OCI-LY1 (cell line): ENCODE measurements around the gene ADAMTSL3.

Experiments
- H2AFZ ChIP-seq: fragments of 200-600 bp; sonication (generic), shearing (Covaris generic); 2 replicates; pipeline ENCODE4 v1.6.0; 2014; ENCODE audit warnings: antibody characterized with exemption, mild to moderate bottlenecking, low read length
- H3F3A ChIP-seq: fragments of 200-600 bp; sonication (generic), shearing (Covaris generic); 2 replicates; pipeline ENCODE4 v1.6.0; 2014; ENCODE audit warnings: mild to moderate bottlenecking, antibody characterized with exemption, low read length, moderate library complexity; ENCODE audit not compliant: insufficient read depth
- H3K27ac ChIP-seq: fragments of 200-600 bp; sonication (generic); 2 replicates; pipeline ENCODE4 v1.5.1; 2014; ENCODE audit warnings: low read length, mixed run types, mild to moderate bottlenecking, low read depth; ENCODE audit not compliant: poor library complexity, severe bottlenecking
- H3K27me3 ChIP-seq: fragments of 200-600 bp; sonication (generic); 2 replicates; pipeline ENCODE4 v1.6.0; 2014; ENCODE audit warnings: antibody characterized with exemption, mild to moderate bottlenecking, low read length, moderate library complexity; ENCODE audit not compliant: insufficient read depth
- H3K36me3 ChIP-seq: fragments of 200-600 bp; sonication (generic); 2 replicates; pipeline ENCODE4 v1.6.1; 2014; ENCODE audit warnings: mild to moderate bottlenecking, antibody characterized with exemption, low read length, moderate library complexity, mixed read lengths; ENCODE audit not compliant: insufficient read depth
- H3K4me1 ChIP-seq: fragments of 200-600 bp; sonication (generic); 2 replicates; pipeline ENCODE4 v1.5.1; 2014; ENCODE audit warnings: mild to moderate bottlenecking, low read length, moderate library complexity; ENCODE audit not compliant: insufficient read depth, severe bottlenecking
- H3K4me2 ChIP-seq: fragments of 200-600 bp; sonication (generic), shearing (Covaris generic); 2 replicates; pipeline ENCODE4 v1.6.1; 2014; ENCODE audit warnings: low read length
- H3K4me3 ChIP-seq: fragments of 200-600 bp; sonication (generic); 2 replicates; pipeline ENCODE4 v1.5.1; 2014; ENCODE audit warnings: low read length, low read depth, mild to moderate bottlenecking, mixed read lengths; ENCODE audit not compliant: poor library complexity, severe bottlenecking
- H3K79me2 ChIP-seq: fragments of 200-600 bp; shearing (Covaris generic); 2 replicates; pipeline ENCODE4 v1.6.1; 2016; ENCODE audit warnings: mixed run types, low read length, mixed read lengths; ENCODE audit not compliant: insufficient read depth
- H3K9ac ChIP-seq: fragments of 200-600 bp; sonication (generic), shearing (Covaris generic); 2 replicates; pipeline ENCODE4 v1.6.1; 2014; ENCODE audit warnings: mild to moderate bottlenecking, low read length, mixed read lengths
- H3K9me2 ChIP-seq: fragments of 200-600 bp; sonication (generic), shearing (Covaris generic); 2 replicates; pipeline ENCODE4 v1.6.1; 2014; ENCODE audit warnings: low read depth, mild to moderate bottlenecking, low read length, mixed read lengths
- H3K9me3 ChIP-seq: fragments of 200-600 bp; shearing (Covaris generic); 2 replicates; pipeline ENCODE4 v1.6.1; 2014; ENCODE audit warnings: low read length, mixed read lengths
- H4K20me1 ChIP-seq: fragments of 200-600 bp; sonication (generic), shearing (Covaris generic); 2 replicates; pipeline ENCODE4 v1.6.0; 2016; ENCODE audit warnings: mild to moderate bottlenecking, low read length; ENCODE audit not compliant: insufficient read depth
- EZH2 ChIP-seq: fragments of 200-600 bp; sonication (generic), shearing (Covaris generic); IDR thresholded peaks from 2 replicates; pipeline ENCODE4 v1.8.0; 2017; ENCODE audit warnings: borderline replicate concordance, mixed run types, mild to moderate bottlenecking, antibody characterized with exemption, low read length, moderate library complexity, mixed read lengths
- TF ChIP-seq, protein P1 (sequence below): fragments of 200-600 bp; sonication (generic), shearing (Covaris generic); IDR thresholded peaks from 2 replicates; pipeline ENCODE4 v1.5.1; 2017; ENCODE audit warnings: mild to moderate bottlenecking, antibody characterized with exemption, low read length, moderate library complexity, mixed read lengths

ADAMTSL3 gene

DNA sequence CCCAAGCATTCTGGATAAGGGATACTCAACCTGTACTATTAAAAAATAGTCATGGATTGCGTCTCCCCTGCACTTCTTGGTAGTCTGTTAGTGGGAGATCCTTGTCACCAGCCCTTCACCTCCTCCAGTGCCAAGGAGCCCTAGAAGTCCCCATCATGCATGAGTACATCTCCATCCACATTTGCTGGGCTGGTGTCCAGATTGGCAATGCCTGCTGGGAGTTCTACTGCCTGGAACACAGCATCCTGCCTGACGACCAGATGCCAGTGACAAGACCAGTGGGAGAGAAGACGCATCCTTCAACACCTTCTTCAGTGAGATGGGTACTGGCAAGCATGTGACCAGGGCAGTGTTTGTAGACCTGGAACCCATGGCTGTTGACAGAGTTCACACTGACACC, 85.7 kb downstream of the ADAMTSL3 start:
- Histone ChIP-seq H3K4me2 (no peak overlapping the region), H3K27me3 (no peaks in the 10 kb centered on the region), H3K36me3 (no peaks in the 10 kb centered on the region), H3K9ac (no peak overlapping the region), H3K4me3 (no peak overlapping the region), H3K9me2 (no peaks in the 10 kb centered on the region), H3K9me3 (no peaks in the 10 kb centered on the region), H3K27ac (no peak overlapping the region), H2AFZ (no peak overlapping the region), H3K4me1 (no peaks in the 10 kb centered on the region), H3F3A (no peaks in the 10 kb centered on the region), H4K20me1 (no peaks in the 10 kb centered on the region), H3K79me2 (no peaks in the 10 kb centered on the region)
- TF ChIP-seq, protein P1, sequence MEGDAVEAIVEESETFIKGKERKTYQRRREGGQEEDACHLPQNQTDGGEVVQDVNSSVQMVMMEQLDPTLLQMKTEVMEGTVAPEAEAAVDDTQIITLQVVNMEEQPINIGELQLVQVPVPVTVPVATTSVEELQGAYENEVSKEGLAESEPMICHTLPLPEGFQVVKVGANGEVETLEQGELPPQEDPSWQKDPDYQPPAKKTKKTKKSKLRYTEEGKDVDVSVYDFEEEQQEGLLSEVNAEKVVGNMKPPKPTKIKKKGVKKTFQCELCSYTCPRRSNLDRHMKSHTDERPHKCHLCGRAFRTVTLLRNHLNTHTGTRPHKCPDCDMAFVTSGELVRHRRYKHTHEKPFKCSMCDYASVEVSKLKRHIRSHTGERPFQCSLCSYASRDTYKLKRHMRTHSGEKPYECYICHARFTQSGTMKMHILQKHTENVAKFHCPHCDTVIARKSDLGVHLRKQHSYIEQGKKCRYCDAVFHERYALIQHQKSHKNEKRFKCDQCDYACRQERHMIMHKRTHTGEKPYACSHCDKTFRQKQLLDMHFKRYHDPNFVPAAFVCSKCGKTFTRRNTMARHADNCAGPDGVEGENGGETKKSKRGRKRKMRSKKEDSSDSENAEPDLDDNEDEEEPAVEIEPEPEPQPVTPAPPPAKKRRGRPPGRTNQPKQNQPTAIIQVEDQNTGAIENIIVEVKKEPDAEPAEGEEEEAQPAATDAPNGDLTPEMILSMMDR: no peak
- TF ChIP-seq EZH2: no peak

DNA sequence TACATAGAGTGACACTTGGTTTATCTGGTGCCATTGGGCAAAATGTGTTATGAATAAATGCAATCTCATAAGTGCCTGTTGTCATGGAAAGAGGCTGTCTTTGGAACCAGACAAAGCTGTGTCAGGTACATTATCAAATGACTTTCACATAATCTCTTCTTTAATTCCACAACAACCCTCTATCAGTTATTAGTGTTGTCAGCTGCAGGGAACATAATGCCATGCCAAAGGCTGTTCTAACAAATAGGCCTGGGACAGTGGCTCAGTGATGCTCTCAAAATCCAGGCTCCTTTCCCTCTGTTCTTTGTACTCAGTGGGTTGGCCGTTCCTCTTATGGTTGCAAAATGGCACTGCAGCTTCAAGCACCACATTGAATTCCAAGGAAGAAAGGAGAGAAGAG, 91.8 kb downstream of the ADAMTSL3 start:
- no peak overlapping the region for H3K4me2 ChIP-seq

DNA sequence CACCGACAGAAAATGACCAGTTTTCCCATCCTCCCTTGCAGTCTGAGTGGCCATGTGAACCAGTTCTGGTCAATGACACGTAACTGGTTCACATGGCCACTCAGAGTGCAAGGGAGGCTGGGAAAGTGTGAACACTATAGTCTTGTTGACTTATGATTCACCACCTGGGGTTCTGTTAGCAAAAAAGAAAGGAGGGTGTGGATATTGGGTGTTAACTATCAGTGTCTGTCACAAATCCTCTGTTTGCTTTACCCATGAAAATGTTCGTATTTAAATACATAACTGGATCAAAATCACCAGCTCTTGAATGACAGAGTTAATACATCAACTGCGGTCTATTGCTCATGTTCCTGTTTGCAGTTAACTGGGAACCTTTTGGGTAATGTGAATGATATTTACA, 92.3 kb downstream of the ADAMTSL3 start:
- no peaks in the 10 kb centered on the region for H4K20me1 ChIP-seq
- no peaks in the 10 kb centered on the region for H3K4me1 ChIP-seq
- H3K79me2 ChIP-seq: no peaks in the 10 kb centered on the region
- H3K9ac ChIP-seq: no peak overlapping the region
- H3K36me3 ChIP-seq: no peaks in the 10 kb centered on the region
- no peak overlapping the region for H2AFZ ChIP-seq
- no peaks in the 10 kb centered on the region for H3K9me2 ChIP-seq
- H3K4me3 ChIP-seq: no peak overlapping the region
- H3K4me2 ChIP-seq: no peak overlapping the region
- no peaks in the 10 kb centered on the region for H3K9me3 ChIP-seq
- TF ChIP-seq, protein P1: no peak
- TF ChIP-seq EZH2: no peak
- no peaks in the 10 kb centered on the region for H3K27me3 ChIP-seq
- H3F3A ChIP-seq: no peaks in the 10 kb centered on the region
- H3K27ac ChIP-seq: no peak overlapping the region

More for the DNA sequence above, 91.8 kb downstream of the ADAMTSL3 start:
- Histone ChIP-seq H4K20me1 (no peaks in the 10 kb centered on the region), H3K36me3 (no peaks in the 10 kb centered on the region), H3K4me1 (no peaks in the 10 kb centered on the region), H3K27ac (no peak overlapping the region), H2AFZ (no peak overlapping the region), H3F3A (no peaks in the 10 kb centered on the region), H3K79me2 (no peaks in the 10 kb centered on the region), H3K27me3 (no peaks in the 10 kb centered on the region), H3K4me3 (no peak overlapping the region), H3K9me2 (no peaks in the 10 kb centered on the region), H3K9me3 (no peaks in the 10 kb centered on the region), H3K9ac (no peak overlapping the region)
- TF ChIP-seq EZH2: no peak
- TF ChIP-seq, protein P1: no peak
